HepG2 (cell line): ENCODE data around the gene ALDH1L2. TPM values are rescaled to one million over a fixed set of nuclear protein-coding genes. Genes with fewer than 3 reads are reported as not detected.

Source experiments
- ATAC-seq: fragments of 200-7000 bp; cut with Tn5 transposase; 3 replicates; pipeline ENCODE4 v1.9.1; 2020; ENCODE audit warnings: mild to moderate bottlenecking, moderate library complexity
- BruUV-seq: library from RNA; stranded (reverse); fragments of 400-500 nt; replicated peaks from 2 replicates; lab custom pipeline; 2021; lab: Mats Ljungman, UMichigan
- CTCF ChIA-PET: fragments of 300-600 bp; formaldehyde crosslinking; extraction: SDS; loops from one replicate; lab custom pipeline; 2021; ENCODE audit warnings: low total read pairs, inconsistent platforms, low intra/inter-chr PET ratio; lab: Yijun Ruan, JAX
- POLR2A ChIA-PET: fragments of 350-600 bp; sonication (Branson Sonifier 250); formaldehyde crosslinking; loops from one replicate; lab custom pipeline; 2020; ENCODE audit warnings: antibody characterized with exemption, inconsistent platforms; lab: Yijun Ruan, JAX
- DNase-seq: peaks from one replicate; pipeline ENCODE4 v3.0.0-alpha.2; 2015; ENCODE audit warnings: low spot score
- FAIRE-seq: peaks from 3 replicates; lab custom pipeline; 2011; peaks lifted over from hg19 to GRCh38; lab: Jason Lieb, UNC
- H2AFZ ChIP-seq: one replicate; pipeline ENCODE4 v1.6.1; 2011; ENCODE audit warnings: low read length, inconsistent platforms
- H3K27ac ChIP-seq: fragments of 300-600 bp; 3 replicates; pipeline ENCODE4 v1.8.0; 2011; ENCODE audit warnings: mixed run types, mild to moderate bottlenecking, mixed read lengths, low read length, inconsistent platforms; ENCODE audit not compliant: insufficient read depth; ENCODE audit errors: extremely low read length
- H3K27me3 ChIP-seq, 2 experiments: fragments of 200-600 bp in 1 of 2; 2 replicates in 1 of 2; 3 replicates in 1 of 2; pipeline versions ENCODE4 v1.6.0 to v1.8.0; 2011; ENCODE audit warnings: low read length in 2 of 2, mild to moderate bottlenecking in 2 of 2, moderate library complexity in 2 of 2, inconsistent platforms in 1 of 2; ENCODE audit not compliant: insufficient read depth in 2 of 2, control insufficient read depth in 1 of 2
- H3K36me3 ChIP-seq, 2 experiments: fragments of 200-600 bp in 1 of 2; replicated peaks in 1 of 2; 2 replicates in 1 of 2; 3 replicates in 1 of 2; pipeline versions ENCODE4 v1.5.1 to v1.8.0; 2011; ENCODE audit warnings: low read length in 2 of 2, inconsistent platforms in 1 of 2; ENCODE audit not compliant: insufficient read depth in 2 of 2, control insufficient read depth in 1 of 2
- H3K4me1 ChIP-seq: 2 replicates; pipeline ENCODE4 v1.5.1; 2012; ENCODE audit warnings: low read length, inconsistent platforms; ENCODE audit not compliant: insufficient read depth
- H3K4me2 ChIP-seq: 2 replicates; pipeline ENCODE4 v1.6.0; 2011; ENCODE audit warnings: low read depth, low read length, inconsistent platforms
- H3K4me3 ChIP-seq, 3 experiments: fragments of 200-600 bp in 1 of 3; sonication (generic), shearing (Covaris generic) in 1 of 3; replicated peaks in 1 of 3; 2 replicates each; pipeline ENCODE4 v1.5.1; 2011 to 2016; ENCODE audit warnings: low read length in 3 of 3, inconsistent platforms in 2 of 3, low read depth in 2 of 3, mild to moderate bottlenecking in 2 of 3, control low read depth in 1 of 3, mixed read lengths in 1 of 3; ENCODE audit not compliant: insufficient read depth in 1 of 3
- H3K79me2 ChIP-seq: one replicate; pipeline ENCODE4 v1.6.1; 2011; ENCODE audit warnings: low read length, inconsistent platforms; ENCODE audit not compliant: insufficient read depth
- H3K9ac ChIP-seq: 2 replicates; pipeline ENCODE4 v1.6.0; 2011; ENCODE audit warnings: mild to moderate bottlenecking, low read depth, low read length, inconsistent platforms; ENCODE audit not compliant: insufficient read depth
- H3K9me3 ChIP-seq: 2 replicates; pipeline ENCODE4 v1.5.1; 2012; ENCODE audit warnings: mild to moderate bottlenecking, low read length
- H4K20me1 ChIP-seq: 2 replicates; pipeline ENCODE4 v1.6.0; 2011; ENCODE audit warnings: inconsistent platforms, mild to moderate bottlenecking, low read length, moderate library complexity; ENCODE audit not compliant: insufficient read depth
- AHR ChIP-seq: IDR thresholded peaks from 2 replicates; pipeline ENCODE4 v1.6.1; 2018; ENCODE audit warnings: missing genetic modification reagents, missing compliant biosample characterization
- ATAD3A ChIP-seq: sonication (generic); formaldehyde crosslinking; IDR thresholded peaks from 2 replicates; pipeline ENCODE4 v1.4.0; 2020; ENCODE audit warnings: missing genetic modification reagents
- GZF1 ChIP-seq: sonication (generic); formaldehyde crosslinking; IDR thresholded peaks from 2 replicates; pipeline ENCODE4 v1.5.1; 2020; ENCODE audit warnings: mild to moderate bottlenecking, missing genetic modification reagents
- HDAC6 ChIP-seq: fragments of 200-600 bp; sonication (generic); IDR thresholded peaks from 2 replicates; pipeline ENCODE4 v1.7.0; 2017; ENCODE audit warnings: mild to moderate bottlenecking, antibody characterized with exemption, low read length, low read depth
- IKZF5 ChIP-seq: IDR thresholded peaks from 2 replicates; pipeline ENCODE4 v1.6.1; 2018; ENCODE audit warnings: missing genetic modification reagents, mild to moderate bottlenecking, missing compliant biosample characterization
- NFYC ChIP-seq: IDR thresholded peaks from 2 replicates; pipeline ENCODE4 v1.6.1; 2016; ENCODE audit warnings: missing genetic modification reagents, missing compliant biosample characterization
- TOPORS ChIP-seq: sonication (generic); formaldehyde crosslinking; IDR thresholded peaks from 2 replicates; pipeline ENCODE4 v1.8.0; 2023; ENCODE audit warnings: mild to moderate bottlenecking, missing genetic modification reagents
- ZNF121 ChIP-seq: sonication (generic); formaldehyde crosslinking; IDR thresholded peaks from 2 replicates; pipeline ENCODE4 v1.5.0; 2020; ENCODE audit warnings: mild to moderate bottlenecking, missing genetic modification reagents
- ZNF710 ChIP-seq: sonication (generic); formaldehyde crosslinking; IDR thresholded peaks from 2 replicates; pipeline ENCODE4 v1.5.0; 2020; ENCODE audit warnings: mild to moderate bottlenecking, missing genetic modification reagents, borderline replicate concordance
- WGBS: methylation state at CpG from one replicate; pipeline ENCODE4 v1.1.6; 2017; ENCODE audit warnings: low lambda C conversion rate; 5-methylcytosine and 5-hydroxymethylcytosine counted together
- in situ Hi-C: cut with HindIII; loops from 2 replicates; pipeline ENCODE4 v1.10.0; 2017; ENCODE audit warnings: low pct_unique_long_range_greater_than_20kb; ENCODE audit not compliant: extremely low pct_ligation_motif_present
- intact Hi-C: fragments of 100-400 bp; cut with micrococcal nuclease; formaldehyde crosslinking; loops from one replicate; pipeline ENCODE4 v1.10.0; 2022; ENCODE audit not compliant: unreplicated experiment
- polyA plus RNA-seq, 8 experiments: library from polyadenylated mRNA; depleted of rRNA in 3 of 8; stranded (reverse) in 7 of 8; unstranded in 1 of 8; fragments of >200 nt; fragmentation: Illumina TruSeq in 4 of 8; extraction: Trizol in 4 of 8; gene quantifications; 2 replicates each; pipeline versions ENCODE4 v1.2.1 to v1.2.3, GENCODE V29; 2011 to 2016; ENCODE audit warnings: low read depth in 4 of 8, missing spikeins in 1 of 8, mixed read lengths in 1 of 8; ENCODE audit not compliant: insufficient read depth in 1 of 8
- total RNA-seq, 5 experiments: library from RNA; depleted of rRNA; stranded (reverse); fragments of >200 nt; fragmentation: Illumina TruSeq; extraction: Trizol; gene quantifications; 2 replicates each; pipeline ENCODE4 v1.2.3, GENCODE V29; 2016; ENCODE audit warnings: low read depth in 1 of 5
- TF ChIP-seq, protein P1 (sequence below), 2 experiments: sonication (generic) in 1 of 2; formaldehyde crosslinking in 1 of 2; IDR thresholded peaks; 2 replicates each; pipeline versions ENCODE4 v1.4.0 to v1.6.1; 2016 to 2020; ENCODE audit warnings: borderline replicate concordance in 1 of 2, low read depth in 1 of 2, mild to moderate bottlenecking in 1 of 2, missing genetic modification reagents in 1 of 2
- TF ChIP-seq, protein P2 (sequence below): sonication (generic); formaldehyde crosslinking; IDR thresholded peaks from 2 replicates; pipeline ENCODE4 v1.9.0; 2021; ENCODE audit warnings: missing genetic modification reagents, borderline replicate concordance

The ALDH1L2 gene
- total and polyA plus RNA-seq, 2 of the 13 experiments (the other 11 are each of a cell fraction or from before 2014, with no cell fraction given) = 0.40 to 4.6 TPM

- TF ChIP-seq ZNF121 (CRISPR knock-in tag) (no peak), GZF1 (CRISPR knock-in tag) (no peak)
- TF ChIP-seq, protein P1, sequence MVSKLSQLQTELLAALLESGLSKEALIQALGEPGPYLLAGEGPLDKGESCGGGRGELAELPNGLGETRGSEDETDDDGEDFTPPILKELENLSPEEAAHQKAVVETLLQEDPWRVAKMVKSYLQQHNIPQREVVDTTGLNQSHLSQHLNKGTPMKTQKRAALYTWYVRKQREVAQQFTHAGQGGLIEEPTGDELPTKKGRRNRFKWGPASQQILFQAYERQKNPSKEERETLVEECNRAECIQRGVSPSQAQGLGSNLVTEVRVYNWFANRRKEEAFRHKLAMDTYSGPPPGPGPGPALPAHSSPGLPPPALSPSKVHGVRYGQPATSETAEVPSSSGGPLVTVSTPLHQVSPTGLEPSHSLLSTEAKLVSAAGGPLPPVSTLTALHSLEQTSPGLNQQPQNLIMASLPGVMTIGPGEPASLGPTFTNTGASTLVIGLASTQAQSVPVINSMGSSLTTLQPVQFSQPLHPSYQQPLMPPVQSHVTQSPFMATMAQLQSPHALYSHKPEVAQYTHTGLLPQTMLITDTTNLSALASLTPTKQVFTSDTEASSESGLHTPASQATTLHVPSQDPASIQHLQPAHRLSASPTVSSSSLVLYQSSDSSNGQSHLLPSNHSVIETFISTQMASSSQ (IDR thresholded peaks at IDR 0.05; ENCODE audit: low read depth) = no peak
- TF ChIP-seq, protein P1 (CRISPR knock-in tag; IDR thresholded peaks at IDR 0.05; ENCODE audit: borderline replicate concordance) = no peak
Observed at GRCh38 chr12:105078712-105079570, 5.3 kb downstream of the ALDH1L2 start (continued).

- no peaks in the 10 kb centered on the region for H3K4me1 ChIP-seq
- H3K9ac ChIP-seq = no peak overlapping the region
- no peak overlapping the region for H3K4me3 ChIP-seq
- no peak for DNase-seq
- no peak overlapping the region for H3K4me2 ChIP-seq
- H3K79me2 ChIP-seq = no peaks in the 10 kb centered on the region
- ATAC-seq = no peak
- H3K9me3 ChIP-seq = no peaks in the 10 kb centered on the region
- no TSS peak for BruUV-seq
- intact Hi-C loops = no loop called here
- WGBS = 77% methylated on average over 7 of the region's 7 CpGs
- no peaks in the 10 kb centered on the region for H4K20me1 ChIP-seq
- H3K27ac ChIP-seq = no peak overlapping the region
- ChIA-PET POLR2A (no interaction called here), CTCF (no interaction called here)
- no peak overlapping the region for H2AFZ ChIP-seq
- H3K27me3 ChIP-seq = no peaks in the 10 kb centered on the region; a peak in 1 of 5 replicates
- no peak for FAIRE-seq
- H3K36me3 ChIP-seq = no peaks in the 10 kb centered on the region
- in situ Hi-C loops = no loop called here
- TF ChIP-seq TOPORS = no peak
- TF ChIP-seq IKZF5 (CRISPR knock-in tag) = no peak
- TF ChIP-seq HDAC6 = no peak
- TF ChIP-seq, protein P2, sequence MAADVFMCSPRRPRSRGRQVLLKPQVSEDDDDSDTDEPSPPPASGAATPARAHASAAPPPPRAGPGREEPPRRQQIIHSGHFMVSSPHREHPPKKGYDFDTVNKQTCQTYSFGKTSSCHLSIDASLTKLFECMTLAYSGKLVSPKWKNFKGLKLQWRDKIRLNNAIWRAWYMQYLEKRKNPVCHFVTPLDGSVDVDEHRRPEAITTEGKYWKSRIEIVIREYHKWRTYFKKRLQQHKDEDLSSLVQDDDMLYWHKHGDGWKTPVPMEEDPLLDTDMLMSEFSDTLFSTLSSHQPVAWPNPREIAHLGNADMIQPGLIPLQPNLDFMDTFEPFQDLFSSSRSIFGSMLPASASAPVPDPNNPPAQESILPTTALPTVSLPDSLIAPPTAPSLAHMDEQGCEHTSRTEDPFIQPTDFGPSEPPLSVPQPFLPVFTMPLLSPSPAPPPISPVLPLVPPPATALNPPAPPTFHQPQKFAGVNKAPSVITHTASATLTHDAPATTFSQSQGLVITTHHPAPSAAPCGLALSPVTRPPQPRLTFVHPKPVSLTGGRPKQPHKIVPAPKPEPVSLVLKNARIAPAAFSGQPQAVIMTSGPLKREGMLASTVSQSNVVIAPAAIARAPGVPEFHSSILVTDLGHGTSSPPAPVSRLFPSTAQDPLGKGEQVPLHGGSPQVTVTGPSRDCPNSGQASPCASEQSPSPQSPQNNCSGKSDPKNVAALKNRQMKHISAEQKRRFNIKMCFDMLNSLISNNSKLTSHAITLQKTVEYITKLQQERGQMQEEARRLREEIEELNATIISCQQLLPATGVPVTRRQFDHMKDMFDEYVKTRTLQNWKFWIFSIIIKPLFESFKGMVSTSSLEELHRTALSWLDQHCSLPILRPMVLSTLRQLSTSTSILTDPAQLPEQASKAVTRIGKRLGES (CRISPR knock-in tag) = no peak
- no peak for TF ChIP-seq AHR (CRISPR knock-in tag)
- no peak for TF ChIP-seq ATAD3A (CRISPR knock-in tag)
- TF ChIP-seq ZNF710 = no peak
- no peak for TF ChIP-seq NFYC (CRISPR knock-in tag)
Observed at GRCh38 chr12:105077435-105077834, 6.8 kb downstream of the ALDH1L2 start.
